GM12878 (cell line): ENCODE measurements around the gene SMIM27. TPM values are rescaled to one million over a fixed set of nuclear protein-coding genes. Genes with fewer than 3 reads are reported as not detected.

Source experiments
- ATAC-seq: fragments of 200-7000 bp; cut with Tn5 transposase; 3 replicates; pipeline ENCODE4 v1.9.1; 2020; ENCODE audit warnings: mild to moderate bottlenecking, moderate library complexity
- BruUV-seq: library from RNA; stranded (reverse); fragments of 400-500 nt; replicated peaks from 2 replicates; lab custom pipeline; 2021; lab: Mats Ljungman, UMichigan
- CTCF ChIA-PET: fragments of 300-600 bp; sonication (Branson Sonifier 250); formaldehyde crosslinking; extraction: SDS; loops from one replicate; lab custom pipeline; 2021; ENCODE audit warnings: inconsistent platforms; lab: Yijun Ruan, JAX
- POLR2A ChIA-PET: fragments of 350-600 bp; formaldehyde crosslinking; extraction: SDS; loops from one replicate; lab custom pipeline; 2021; ENCODE audit warnings: inconsistent platforms; lab: Charles Lee
- RAD21 ChIA-PET: fragments of 300-600 bp; sonication (Branson Sonifier 250); formaldehyde crosslinking; loops from one replicate; lab custom pipeline; 2023; ENCODE audit warnings: antibody characterized with exemption; ENCODE audit not compliant: unreplicated experiment; lab: Charles Lee
- SMC1A ChIA-PET: fragments of 300-600 bp; sonication (Branson Sonifier 250); formaldehyde crosslinking; loops from one replicate; lab custom pipeline; 2023; ENCODE audit not compliant: unreplicated experiment, uncharacterized antibody; lab: Charles Lee
- DNase-seq: peaks from one replicate; pipeline ENCODE4 v3.0.0-alpha.2; 2011; ENCODE audit warnings: low read depth, low spot score
- FAIRE-seq: peaks from 3 replicates; lab custom pipeline; 2011; peaks lifted over from hg19 to GRCh38; lab: Jason Lieb, UNC
- H2AFZ ChIP-seq: 2 replicates; pipeline ENCODE4 v1.6.0; 2011; ENCODE audit warnings: low read depth, low read length, control low read depth; ENCODE audit not compliant: control insufficient read depth
- H3K27ac ChIP-seq: 2 replicates; pipeline ENCODE4 v1.5.1; 2011; ENCODE audit warnings: control low read depth; ENCODE audit not compliant: control insufficient read depth, insufficient read depth
- H3K27me3 ChIP-seq, 2 experiments: replicated peaks in 1 of 2; 2 replicates each; pipeline versions ENCODE4 v1.6.0 to v1.6.1; 2011; ENCODE audit warnings: low read length in 1 of 2; ENCODE audit not compliant: control insufficient read depth in 2 of 2, insufficient read depth in 2 of 2
- H3K36me3 ChIP-seq, 2 experiments: 2 replicates each; pipeline ENCODE4 v1.5.1; 2011; ENCODE audit warnings: low read length in 1 of 2; ENCODE audit not compliant: control insufficient read depth in 2 of 2, insufficient read depth in 2 of 2
- H3K4me1 ChIP-seq: 2 replicates; pipeline ENCODE4 v1.6.1; 2011; ENCODE audit warnings: mild to moderate bottlenecking, low read length, moderate library complexity, mixed read lengths; ENCODE audit not compliant: control insufficient read depth, insufficient read depth
- H3K4me2 ChIP-seq: 2 replicates; pipeline ENCODE4 v1.6.0; 2011; ENCODE audit warnings: control low read depth; ENCODE audit not compliant: control insufficient read depth, insufficient read depth
- H3K4me3 ChIP-seq: fragments of 200-600 bp; sonication (generic); 2 replicates; pipeline ENCODE4 v1.5.1; 2016
- H3K79me2 ChIP-seq: 2 replicates; pipeline ENCODE4 v1.6.0; 2011; ENCODE audit warnings: low read length; ENCODE audit not compliant: control insufficient read depth, insufficient read depth
- H3K9ac ChIP-seq: 2 replicates; pipeline ENCODE4 v1.8.0; 2011; ENCODE audit warnings: low read length, control low read depth, mixed read lengths; ENCODE audit not compliant: control insufficient read depth, insufficient read depth
- H3K9me3 ChIP-seq: replicated peaks from 3 replicates; pipeline ENCODE4 v1.5.1; 2011; ENCODE audit warnings: mild to moderate bottlenecking, low read length; ENCODE audit not compliant: control insufficient read depth, insufficient read depth
- H4K20me1 ChIP-seq: 2 replicates; pipeline ENCODE4 v1.6.0; 2011; ENCODE audit not compliant: control insufficient read depth, insufficient read depth
- RB1 ChIP-seq: fragments of 450-650 bp; formaldehyde crosslinking; IDR thresholded peaks from 2 replicates; pipeline ENCODE4 v1.6.1; 2017; ENCODE audit warnings: mild to moderate bottlenecking, borderline replicate concordance
- RFX5 ChIP-seq: IDR thresholded peaks from 2 replicates; pipeline ENCODE4 v1.6.1; 2011; ENCODE audit warnings: low read depth, low read length, improper control_type of control experiment
- SREBF1 ChIP-seq: IDR thresholded peaks from 2 replicates; pipeline ENCODE4 v1.6.1; 2012; ENCODE audit warnings: mild to moderate bottlenecking, low read length
- TARDBP ChIP-seq: IDR thresholded peaks from 2 replicates; pipeline ENCODE4 v1.6.1; 2016; ENCODE audit warnings: borderline replicate concordance
- TCF3 ChIP-seq: IDR thresholded peaks from 2 replicates; pipeline ENCODE4 v1.6.1; 2012; ENCODE audit warnings: low read depth, mild to moderate bottlenecking, low read length, borderline replicate concordance; ENCODE audit not compliant: insufficient read depth
- ZNF274 ChIP-seq: IDR thresholded peaks from one replicate; pipeline ENCODE4 v1.8.0; 2011; ENCODE audit not compliant: insufficient read length, insufficient read depth
- WGBS: methylation state at CpG from one replicate; pipeline ENCODE4 v1.1.6; 2016; ENCODE audit warnings: low lambda C conversion rate; ENCODE audit not compliant: insufficient replicate concordance, insufficient coverage; ENCODE audit errors: missing lambda C conversion rate; 5-methylcytosine and 5-hydroxymethylcytosine counted together
- in situ Hi-C: fragments of 300-500 bp; cut with MboI; formaldehyde crosslinking; loops from 9 replicates; pipeline ENCODE4 v1.14.3; 2018; ENCODE audit warnings: mixed read lengths
- intact Hi-C: fragments of 100-400 bp; cut with micrococcal nuclease; formaldehyde crosslinking; loops from one replicate; pipeline ENCODE4 v1.14.2; 2022; ENCODE audit not compliant: unreplicated experiment
- polyA plus RNA-seq, 11 experiments: library from polyadenylated mRNA; depleted of rRNA in 4 of 11; unstranded in 6 of 11; stranded (reverse) in 5 of 11; fragments of >200 nt; fragmentation: Nextera tagmentation in 4 of 11; fragmentation: Illumina TruSeq in 1 of 11; extraction: Ambion mirVana in 4 of 11; extraction: Trizol in 1 of 11; gene quantifications; 1 replicate in 1 of 11; 2 replicates in 10 of 11; pipeline versions ENCODE4 v1.2.1 to v1.2.3, GENCODE V29; 2011 to 2016; ENCODE audit warnings: inconsistent platforms in 2 of 11, missing spikeins in 2 of 11, low read depth in 1 of 11
- total RNA-seq, 4 experiments: library from RNA; depleted of rRNA in 3 of 4; stranded (reverse); fragments of >200 nt in 3 of 4; fragmentation: Illumina TruSeq in 1 of 4; extraction: Trizol in 1 of 4; gene quantifications; 2 replicates each; pipeline versions ENCODE4 v1.2.1 to v1.2.3, GENCODE V29; 2013 to 2021
- TF ChIP-seq, protein P1 (sequence below): fragments of 150-350 bp; IDR thresholded peaks from 2 replicates; pipeline ENCODE4 v1.6.1; 2016; ENCODE audit warnings: low read depth, low read length
- TF ChIP-seq, protein P2 (sequence below): fragments of 450-650 bp; IDR thresholded peaks from 2 replicates; pipeline ENCODE4 v1.6.1; 2018; ENCODE audit warnings: borderline replicate concordance, mild to moderate bottlenecking; ENCODE audit not compliant: partially characterized antibody
- TF ChIP-seq, protein P3 (sequence below): fragments of 450-650 bp; formaldehyde crosslinking; IDR thresholded peaks from 2 replicates; pipeline ENCODE4 v1.4.0; 2020; ENCODE audit warnings: mild to moderate bottlenecking, moderate library complexity

The SMIM27 gene
- total and polyA plus RNA-seq, 10 of the 15 experiments (the other 5 are each of a cell fraction or from before 2014, with no cell fraction given), result 12.2 to 47.3 (median 26.5) TPM

DNA sequence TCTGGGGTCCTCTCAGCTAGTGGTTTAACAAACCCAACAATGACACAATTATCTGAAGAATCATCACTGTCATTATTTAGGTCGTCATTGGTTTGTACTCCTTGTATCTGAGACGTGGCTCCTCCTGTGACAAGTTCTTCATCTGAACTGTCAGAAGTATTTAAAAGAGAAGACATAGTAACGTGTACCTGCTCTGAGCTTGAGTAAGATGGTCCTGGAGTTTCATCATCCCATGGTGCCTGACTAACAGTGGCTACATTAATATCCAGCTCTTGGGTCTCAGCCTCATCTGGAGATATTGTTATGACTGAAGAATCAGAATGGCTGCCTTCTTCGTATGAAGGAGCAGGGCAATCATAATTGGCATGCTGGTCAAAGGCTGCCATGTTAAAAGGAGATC, 9.1 kb upstream of the SMIM27 start (continued):
- no peak for TF ChIP-seq SREBF1

DNA sequence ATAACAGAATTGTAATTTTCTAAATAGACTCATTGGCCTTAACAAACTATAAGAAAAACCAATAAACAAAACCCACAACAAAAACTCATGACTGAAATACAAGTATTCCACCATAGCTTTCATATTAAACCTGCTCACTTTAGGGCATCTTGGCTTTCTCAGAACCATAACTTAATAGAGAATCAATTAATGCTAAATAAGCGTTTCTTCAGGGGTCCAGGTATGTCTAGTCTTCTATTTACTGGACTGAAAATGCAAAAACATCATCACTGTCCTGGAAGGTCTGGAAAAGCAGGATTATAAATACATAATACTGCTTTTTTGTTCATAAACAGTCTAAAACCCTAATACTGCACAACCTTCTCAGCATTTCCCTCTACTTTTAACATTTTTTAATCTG, 6.2 kb upstream of the SMIM27 start:
- H3K36me3 ChIP-seq, result peaks cover 0 to 23% of the 10 kb centered on the region in 2 experiments; a peak in 2 of 4 replicates
- ChIA-PET RAD21 (no interaction called here), POLR2A (interaction anchor here (1.0 kb wide), 1 partner anchor 24 kb away, joined by 3 read pairs; no protein-coding TSS in a partner anchor), CTCF (interaction anchor here (1.2 to 3.8 kb wide), 5 partner anchors 10 to 166 kb away, joined by 3 to 22 read pairs (median 10); partner anchors contain the start of genes NDUFB6 and RIGI), SMC1A (interaction anchor here (1.1 to 1.8 kb wide), 2 partner anchors 161 to 167 kb away, joined by 4 to 5 read pairs; partner anchors contain the start of gene ACO1)
- in situ Hi-C loops (no loop called here), intact Hi-C loops (no loop called here)
- H3K9ac ChIP-seq, result no peak overlapping the region
- no peaks in the 10 kb centered on the region for H3K27me3 ChIP-seq
- no peaks in the 10 kb centered on the region; the same call in 2 of the 3 replicates for H3K9me3 ChIP-seq
- H3K4me3 ChIP-seq, result no peak overlapping the region
- 89% methylated on average over 1 of the region's 1 CpG for WGBS
- no peak for DNase-seq
- no peak for ATAC-seq
- no peak for FAIRE-seq
- H3K27ac ChIP-seq, result no peak overlapping the region
- H3K4me1 ChIP-seq, result no peaks in the 10 kb centered on the region
- TF ChIP-seq TCF3 (no peak), RB1 (no peak), ZNF274 (no peak), TARDBP (no peak), RFX5 (no peak)
- TF ChIP-seq, protein P1, sequence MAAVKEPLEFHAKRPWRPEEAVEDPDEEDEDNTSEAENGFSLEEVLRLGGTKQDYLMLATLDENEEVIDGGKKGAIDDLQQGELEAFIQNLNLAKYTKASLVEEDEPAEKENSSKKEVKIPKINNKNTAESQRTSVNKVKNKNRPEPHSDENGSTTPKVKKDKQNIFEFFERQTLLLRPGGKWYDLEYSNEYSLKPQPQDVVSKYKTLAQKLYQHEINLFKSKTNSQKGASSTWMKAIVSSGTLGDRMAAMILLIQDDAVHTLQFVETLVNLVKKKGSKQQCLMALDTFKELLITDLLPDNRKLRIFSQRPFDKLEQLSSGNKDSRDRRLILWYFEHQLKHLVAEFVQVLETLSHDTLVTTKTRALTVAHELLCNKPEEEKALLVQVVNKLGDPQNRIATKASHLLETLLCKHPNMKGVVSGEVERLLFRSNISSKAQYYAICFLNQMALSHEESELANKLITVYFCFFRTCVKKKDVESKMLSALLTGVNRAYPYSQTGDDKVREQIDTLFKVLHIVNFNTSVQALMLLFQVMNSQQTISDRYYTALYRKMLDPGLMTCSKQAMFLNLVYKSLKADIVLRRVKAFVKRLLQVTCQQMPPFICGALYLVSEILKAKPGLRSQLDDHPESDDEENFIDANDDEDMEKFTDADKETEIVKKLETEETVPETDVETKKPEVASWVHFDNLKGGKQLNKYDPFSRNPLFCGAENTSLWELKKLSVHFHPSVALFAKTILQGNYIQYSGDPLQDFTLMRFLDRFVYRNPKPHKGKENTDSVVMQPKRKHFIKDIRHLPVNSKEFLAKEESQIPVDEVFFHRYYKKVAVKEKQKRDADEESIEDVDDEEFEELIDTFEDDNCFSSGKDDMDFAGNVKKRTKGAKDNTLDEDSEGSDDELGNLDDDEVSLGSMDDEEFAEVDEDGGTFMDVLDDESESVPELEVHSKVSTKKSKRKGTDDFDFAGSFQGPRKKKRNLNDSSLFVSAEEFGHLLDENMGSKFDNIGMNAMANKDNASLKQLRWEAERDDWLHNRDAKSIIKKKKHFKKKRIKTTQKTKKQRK, result no peak
- TF ChIP-seq, protein P2, sequence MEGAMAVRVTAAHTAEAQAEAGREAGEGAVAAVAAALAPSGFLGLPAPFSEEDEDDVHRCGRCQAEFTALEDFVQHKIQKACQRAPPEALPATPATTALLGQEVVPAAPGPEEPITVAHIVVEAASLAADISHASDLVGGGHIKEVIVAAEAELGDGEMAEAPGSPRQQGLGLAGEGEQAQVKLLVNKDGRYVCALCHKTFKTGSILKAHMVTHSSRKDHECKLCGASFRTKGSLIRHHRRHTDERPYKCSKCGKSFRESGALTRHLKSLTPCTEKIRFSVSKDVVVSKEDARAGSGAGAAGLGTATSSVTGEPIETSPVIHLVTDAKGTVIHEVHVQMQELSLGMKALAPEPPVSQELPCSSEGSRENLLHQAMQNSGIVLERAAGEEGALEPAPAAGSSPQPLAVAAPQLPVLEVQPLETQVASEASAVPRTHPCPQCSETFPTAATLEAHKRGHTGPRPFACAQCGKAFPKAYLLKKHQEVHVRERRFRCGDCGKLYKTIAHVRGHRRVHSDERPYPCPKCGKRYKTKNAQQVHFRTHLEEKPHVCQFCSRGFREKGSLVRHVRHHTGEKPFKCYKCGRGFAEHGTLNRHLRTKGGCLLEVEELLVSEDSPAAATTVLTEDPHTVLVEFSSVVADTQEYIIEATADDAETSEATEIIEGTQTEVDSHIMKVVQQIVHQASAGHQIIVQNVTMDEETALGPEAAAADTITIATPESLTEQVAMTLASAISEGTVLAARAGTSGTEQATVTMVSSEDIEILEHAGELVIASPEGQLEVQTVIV, result no peak
- TF ChIP-seq, protein P3, sequence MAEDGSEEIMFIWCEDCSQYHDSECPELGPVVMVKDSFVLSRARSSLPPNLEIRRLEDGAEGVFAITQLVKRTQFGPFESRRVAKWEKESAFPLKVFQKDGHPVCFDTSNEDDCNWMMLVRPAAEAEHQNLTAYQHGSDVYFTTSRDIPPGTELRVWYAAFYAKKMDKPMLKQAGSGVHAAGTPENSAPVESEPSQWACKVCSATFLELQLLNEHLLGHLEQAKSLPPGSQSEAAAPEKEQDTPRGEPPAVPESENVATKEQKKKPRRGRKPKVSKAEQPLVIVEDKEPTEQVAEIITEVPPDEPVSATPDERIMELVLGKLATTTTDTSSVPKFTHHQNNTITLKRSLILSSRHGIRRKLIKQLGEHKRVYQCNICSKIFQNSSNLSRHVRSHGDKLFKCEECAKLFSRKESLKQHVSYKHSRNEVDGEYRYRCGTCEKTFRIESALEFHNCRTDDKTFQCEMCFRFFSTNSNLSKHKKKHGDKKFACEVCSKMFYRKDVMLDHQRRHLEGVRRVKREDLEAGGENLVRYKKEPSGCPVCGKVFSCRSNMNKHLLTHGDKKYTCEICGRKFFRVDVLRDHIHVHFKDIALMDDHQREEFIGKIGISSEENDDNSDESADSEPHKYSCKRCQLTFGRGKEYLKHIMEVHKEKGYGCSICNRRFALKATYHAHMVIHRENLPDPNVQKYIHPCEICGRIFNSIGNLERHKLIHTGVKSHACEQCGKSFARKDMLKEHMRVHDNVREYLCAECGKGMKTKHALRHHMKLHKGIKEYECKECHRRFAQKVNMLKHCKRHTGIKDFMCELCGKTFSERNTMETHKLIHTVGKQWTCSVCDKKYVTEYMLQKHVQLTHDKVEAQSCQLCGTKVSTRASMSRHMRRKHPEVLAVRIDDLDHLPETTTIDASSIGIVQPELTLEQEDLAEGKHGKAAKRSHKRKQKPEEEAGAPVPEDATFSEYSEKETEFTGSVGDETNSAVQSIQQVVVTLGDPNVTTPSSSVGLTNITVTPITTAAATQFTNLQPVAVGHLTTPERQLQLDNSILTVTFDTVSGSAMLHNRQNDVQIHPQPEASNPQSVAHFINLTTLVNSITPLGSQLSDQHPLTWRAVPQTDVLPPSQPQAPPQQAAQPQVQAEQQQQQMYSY (CRISPR knock-in tag), result no peak
- H4K20me1 ChIP-seq, result no peaks in the 10 kb centered on the region
- H2AFZ ChIP-seq, result no peak overlapping the region
- H3K4me2 ChIP-seq, result no peak overlapping the region
- H3K79me2 ChIP-seq, result peaks cover 48% of the 10 kb centered on the region
- BruUV-seq, result no TSS peak
